Endodermal cell (in vitro differentiated cells): ENCODE results near the gene CCR9. TPM values are rescaled to one million over a fixed set of nuclear protein-coding genes. Genes with fewer than 3 reads are reported as not detected.

Source experiments
- DNase-seq: peaks from one replicate; pipeline ENCODE4 v3.0.0-alpha.2; 2017
- H3K27ac ChIP-seq: 2 replicates; pipeline ENCODE4 v1.5.1; 2013; ENCODE audit warnings: mild to moderate bottlenecking, low read depth, low read length, moderate library complexity
- H3K27me3 ChIP-seq: 2 replicates; pipeline ENCODE4 v1.6.1; 2013; ENCODE audit warnings: mild to moderate bottlenecking, low read length, moderate library complexity; ENCODE audit not compliant: insufficient read depth, control insufficient read depth, poor library complexity, severe bottlenecking
- H3K36me3 ChIP-seq: 2 replicates; pipeline ENCODE4 v1.7.0; 2013; ENCODE audit warnings: mild to moderate bottlenecking, low read length, moderate library complexity; ENCODE audit not compliant: control insufficient read depth, insufficient read depth
- H3K4me1 ChIP-seq: one replicate; pipeline ENCODE4 v1.7.0; 2013; ENCODE audit warnings: low read length; ENCODE audit not compliant: control insufficient read depth, insufficient read depth
- H3K4me3 ChIP-seq: 2 replicates; pipeline ENCODE4 v1.5.1; 2013; ENCODE audit warnings: mild to moderate bottlenecking, low read length, moderate library complexity
- H3K9ac ChIP-seq: 2 replicates; pipeline ENCODE4 v1.6.1; 2013; ENCODE audit warnings: mild to moderate bottlenecking, low read length, moderate library complexity; ENCODE audit not compliant: poor library complexity, severe bottlenecking; ENCODE audit errors: extremely low read depth
- H3K9me3 ChIP-seq: 2 replicates; pipeline ENCODE4 v1.6.1; 2013; ENCODE audit warnings: mild to moderate bottlenecking, low read length, moderate library complexity; ENCODE audit not compliant: control insufficient read depth
- H3K27ac Mint-ChIP-seq: 2 replicates; pipeline ENCODE4 v1.8.0; 2020; ENCODE audit warnings: mixed read lengths
- H3K27me3 Mint-ChIP-seq: 2 replicates; pipeline ENCODE4 v1.8.0; 2021; ENCODE audit warnings: mild to moderate bottlenecking, mixed read lengths; ENCODE audit not compliant: insufficient read depth
- H3K36me3 Mint-ChIP-seq: 2 replicates; pipeline ENCODE4 v1.8.0; 2020; ENCODE audit warnings: low read depth, mixed read lengths
- H3K4me1 Mint-ChIP-seq: 2 replicates; pipeline ENCODE4 v1.8.0; 2020; ENCODE audit warnings: mixed read lengths
- H3K4me3 Mint-ChIP-seq: 2 replicates; pipeline ENCODE4 v1.8.0; 2020; ENCODE audit warnings: mild to moderate bottlenecking, moderate library complexity, mixed read lengths
- H3K9me3 Mint-ChIP-seq: 2 replicates; pipeline ENCODE4 v1.8.0; 2020; ENCODE audit warnings: mild to moderate bottlenecking, mixed read lengths
- WGBS, 2 experiments: methylation state at CpG; one replicate each; pipeline versions ENCODE4 v1.1.5 to v1.1.7; 2013; ENCODE audit warnings: missing lambda C conversion rate in 2 of 2, mixed read lengths in 1 of 2; ENCODE audit not compliant: insufficient coverage in 1 of 2, insufficient read length in 1 of 2; 5-methylcytosine and 5-hydroxymethylcytosine counted together
- total RNA-seq, 2 donors: library from RNA; stranded (reverse); fragmentation: NEBNext Ultra II Directional in 1 of 2; extraction: Animal tissue kit (Norgen Biotek cat#: 25700) in 1 of 2; gene quantifications; 2 replicates in 1 of 2; 3 replicates in 1 of 2; pipeline ENCODE4 v1.2.1, GENCODE V29; 2021
- TF ChIP-seq, protein P1 (sequence below): fragments of 200-600 bp; sonication (generic); conservative IDR thresholded peaks from 2 replicates; pipeline ENCODE4 v1.5.0; 2021; ENCODE audit warnings: antibody characterized with exemption, mild to moderate bottlenecking

The CCR9 gene
- total RNA-seq, 2 donors from 2014 or later = not detected

DNA sequence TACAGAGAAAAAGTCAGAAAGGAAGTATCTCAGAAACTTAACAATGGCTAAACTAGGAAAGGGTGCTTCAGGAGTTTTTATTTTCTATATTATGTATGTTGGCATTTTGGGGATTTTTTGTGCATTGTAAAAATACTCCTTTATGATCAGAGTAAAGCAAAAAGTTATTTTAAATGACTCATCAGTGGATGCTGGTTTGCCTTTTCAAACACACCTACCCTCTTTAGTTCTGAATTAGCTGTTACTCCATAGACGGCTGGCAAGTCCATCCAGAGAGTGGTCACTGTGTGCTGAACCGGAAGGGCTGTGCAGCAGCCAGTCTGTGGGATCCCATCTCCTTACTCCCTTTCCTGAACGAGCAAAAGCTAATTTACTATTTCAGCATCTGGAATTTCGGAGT, 942 bp downstream of the CCR9 start:
- H3K9me3 ChIP-seq = no peaks in the 10 kb centered on the region
- H3K36me3 ChIP-seq = no peaks in the 10 kb centered on the region
- H3K4me3 Mint-ChIP-seq = no peak overlapping the region
- H3K4me3 ChIP-seq = no peak overlapping the region
- no peak overlapping the region for H3K9ac ChIP-seq
- H3K27ac Mint-ChIP-seq = no peak overlapping the region
- peaks cover 15% of the 10 kb centered on the region for H3K27me3 Mint-ChIP-seq
- peaks cover 25% of the 10 kb centered on the region for H3K27me3 ChIP-seq
- H3K27ac ChIP-seq = no peak overlapping the region
- H3K4me1 Mint-ChIP-seq = no peaks in the 10 kb centered on the region
- TF ChIP-seq, protein P1, sequence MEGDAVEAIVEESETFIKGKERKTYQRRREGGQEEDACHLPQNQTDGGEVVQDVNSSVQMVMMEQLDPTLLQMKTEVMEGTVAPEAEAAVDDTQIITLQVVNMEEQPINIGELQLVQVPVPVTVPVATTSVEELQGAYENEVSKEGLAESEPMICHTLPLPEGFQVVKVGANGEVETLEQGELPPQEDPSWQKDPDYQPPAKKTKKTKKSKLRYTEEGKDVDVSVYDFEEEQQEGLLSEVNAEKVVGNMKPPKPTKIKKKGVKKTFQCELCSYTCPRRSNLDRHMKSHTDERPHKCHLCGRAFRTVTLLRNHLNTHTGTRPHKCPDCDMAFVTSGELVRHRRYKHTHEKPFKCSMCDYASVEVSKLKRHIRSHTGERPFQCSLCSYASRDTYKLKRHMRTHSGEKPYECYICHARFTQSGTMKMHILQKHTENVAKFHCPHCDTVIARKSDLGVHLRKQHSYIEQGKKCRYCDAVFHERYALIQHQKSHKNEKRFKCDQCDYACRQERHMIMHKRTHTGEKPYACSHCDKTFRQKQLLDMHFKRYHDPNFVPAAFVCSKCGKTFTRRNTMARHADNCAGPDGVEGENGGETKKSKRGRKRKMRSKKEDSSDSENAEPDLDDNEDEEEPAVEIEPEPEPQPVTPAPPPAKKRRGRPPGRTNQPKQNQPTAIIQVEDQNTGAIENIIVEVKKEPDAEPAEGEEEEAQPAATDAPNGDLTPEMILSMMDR = no peak
- no peaks in the 10 kb centered on the region for H3K36me3 Mint-ChIP-seq
- H3K4me1 ChIP-seq = no peaks in the 10 kb centered on the region
- DNase-seq = no peak
- 88 to 89% methylated on average over 4 of the region's 4 CpGs for WGBS, 2 experiments
- H3K9me3 Mint-ChIP-seq = no peaks in the 10 kb centered on the region

DNA sequence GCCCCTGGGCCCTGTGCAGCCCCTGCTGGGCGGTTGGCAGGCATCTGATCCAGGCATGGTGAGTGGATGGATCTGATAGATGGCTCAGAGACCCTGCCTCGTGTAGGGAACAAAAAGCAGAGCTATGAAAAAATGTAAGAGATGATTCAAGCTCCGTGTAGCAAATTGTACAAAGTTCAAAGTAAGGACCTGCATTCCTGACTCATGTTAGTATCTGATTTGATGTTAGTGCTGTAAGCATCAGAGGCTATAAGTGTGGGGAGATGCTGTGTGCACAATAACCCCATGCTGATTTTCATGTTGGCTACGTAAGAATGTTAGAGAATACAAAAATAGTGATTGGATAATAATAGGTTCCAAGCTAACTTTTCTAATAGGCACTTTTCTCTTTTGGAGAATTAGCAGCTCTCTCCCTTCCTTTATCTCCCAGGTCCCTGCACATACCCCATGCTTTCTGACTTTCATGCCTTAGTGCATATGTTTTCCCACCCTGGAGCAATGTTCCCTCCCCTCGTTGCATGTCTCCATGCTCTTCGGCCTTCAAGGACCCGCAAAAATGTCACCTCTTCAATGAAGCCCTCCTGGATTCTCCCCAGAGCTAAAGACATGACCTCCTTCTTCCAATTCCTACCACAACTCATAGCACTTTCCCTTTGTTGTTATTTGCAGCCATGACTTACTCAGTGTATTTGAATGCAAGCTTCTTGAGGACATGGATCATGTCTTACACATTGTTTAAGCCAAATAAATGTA, 1.6 kb downstream of the CCR9 start:
- Histone ChIP-seq H3K36me3 (no peaks in the 10 kb centered on the region), H3K27me3 (peaks cover 22% of the 10 kb centered on the region), H3K9ac (no peak overlapping the region), H3K4me3 (no peak overlapping the region), H3K27ac (no peak overlapping the region), H3K4me1 (no peaks in the 10 kb centered on the region), H3K9me3 (no peaks in the 10 kb centered on the region)
- TF ChIP-seq, protein P1 = no peak
- no peak for DNase-seq
- H3K4me1 Mint-ChIP-seq = no peaks in the 10 kb centered on the region
- H3K27me3 Mint-ChIP-seq = peaks cover 15% of the 10 kb centered on the region
- H3K36me3 Mint-ChIP-seq = no peaks in the 10 kb centered on the region
- 80 to 82% methylated on average over 5 to 7 of the region's 7 CpGs for WGBS, 2 experiments
- no peaks in the 10 kb centered on the region for H3K9me3 Mint-ChIP-seq
- H3K27ac Mint-ChIP-seq = no peak overlapping the region
- no peak overlapping the region for H3K4me3 Mint-ChIP-seq

DNA sequence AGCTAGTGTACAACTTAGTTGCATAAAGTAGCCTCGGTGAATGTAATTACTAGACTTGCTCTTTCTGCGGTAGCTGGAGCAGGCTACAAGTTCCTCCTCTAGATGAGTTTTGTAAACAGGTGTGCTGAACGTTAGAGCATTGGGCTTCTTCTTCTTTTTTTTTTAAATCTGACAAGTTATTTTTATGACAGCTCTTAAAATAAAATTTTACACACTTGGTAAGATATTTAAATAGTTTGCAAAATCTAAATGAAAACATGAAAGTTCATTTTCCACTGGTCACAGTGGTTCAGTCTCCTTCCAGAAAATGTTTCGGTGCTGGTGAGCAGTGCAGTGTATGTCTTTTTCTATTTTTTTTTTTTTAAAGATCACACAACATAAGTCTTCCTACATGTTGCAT, 3.0 kb downstream of the CCR9 start:
- 90 to 100% methylated on average over 2 to 4 of the region's 4 CpGs for WGBS, 2 experiments
- Mint-ChIP-seq H3K4me3 (no peak overlapping the region), H3K27me3 (peaks cover 4% of the 10 kb centered on the region), H3K4me1 (no peaks in the 10 kb centered on the region), H3K36me3 (no peaks in the 10 kb centered on the region), H3K9me3 (no peaks in the 10 kb centered on the region), H3K27ac (no peak overlapping the region)
- no peak overlapping the region for H3K4me3 ChIP-seq
- H3K27me3 ChIP-seq = peaks cover 8% of the 10 kb centered on the region
- H3K9ac ChIP-seq = no peak overlapping the region
- no peak overlapping the region for H3K27ac ChIP-seq
- no peak for DNase-seq
- H3K36me3 ChIP-seq = no peaks in the 10 kb centered on the region
- H3K9me3 ChIP-seq = no peaks in the 10 kb centered on the region
- TF ChIP-seq, protein P1 = no peak
- no peaks in the 10 kb centered on the region for H3K4me1 ChIP-seq
